ENCODE measurements around the gene SRD5A1. TPM values are rescaled to one million over a fixed set of nuclear protein-coding genes. Genes with fewer than 3 reads are reported as not detected.

The SRD5A1 gene
- total RNA-seq, 3 donors from 2014 or later: 3.6 to 10.6 (median 7.0) TPM

DNA sequence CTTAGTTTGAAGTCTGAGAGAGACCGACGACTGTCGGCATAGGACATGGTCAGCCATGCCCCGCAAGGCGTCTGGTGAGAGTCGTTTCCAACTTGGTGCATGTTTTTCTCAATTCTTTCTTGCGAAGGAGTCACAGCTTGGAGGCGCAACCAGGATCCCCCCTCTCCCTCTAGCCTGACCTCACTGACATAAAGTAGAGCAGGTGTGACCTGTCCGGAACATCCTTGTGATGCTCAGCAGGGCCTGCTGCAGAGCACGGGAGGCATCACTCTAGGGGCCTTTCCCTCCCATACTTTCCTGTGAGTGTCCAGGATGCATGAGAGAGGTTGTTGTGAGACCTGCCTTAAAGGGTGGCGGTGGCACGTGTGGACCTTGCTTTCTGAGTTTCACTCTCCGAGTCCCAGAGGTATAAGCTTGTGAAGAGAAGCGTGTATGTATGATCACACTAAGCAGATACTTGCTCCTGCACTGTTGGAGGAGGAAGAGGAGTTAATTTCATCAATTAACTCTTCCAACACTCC lies 85.0 kb downstream of the SRD5A1 start:
- peaks cover 0 to 24% of the 10 kb centered on the region in 2 donors for H3K4me1 ChIP-seq
- intact Hi-C loops (cut with DNase I; ENCODE audit: low total_unique reads): no loop called here
- no peaks in the 10 kb centered on the region for H3K9me3 ChIP-seq
- no peak overlapping the region for H3K27ac ChIP-seq
- no peaks in the 10 kb centered on the region for H3K27me3 ChIP-seq
- H3K36me3 ChIP-seq: no peaks in the 10 kb centered on the region
- DNase-seq (ENCODE audit: low spot score in 2 of 2): peak in 1 of 2 donors; percentile 7
- no peak for TF ChIP-seq POLR2AphosphoS5 (IDR thresholded peaks at IDR 0.05)
- no peak for TF ChIP-seq POLR2A (IDR thresholded peaks at IDR 0.05)
- peak overlapping the region in 1 of 3 donors; percentile 10 for H3K4me3 ChIP-seq

DNA sequence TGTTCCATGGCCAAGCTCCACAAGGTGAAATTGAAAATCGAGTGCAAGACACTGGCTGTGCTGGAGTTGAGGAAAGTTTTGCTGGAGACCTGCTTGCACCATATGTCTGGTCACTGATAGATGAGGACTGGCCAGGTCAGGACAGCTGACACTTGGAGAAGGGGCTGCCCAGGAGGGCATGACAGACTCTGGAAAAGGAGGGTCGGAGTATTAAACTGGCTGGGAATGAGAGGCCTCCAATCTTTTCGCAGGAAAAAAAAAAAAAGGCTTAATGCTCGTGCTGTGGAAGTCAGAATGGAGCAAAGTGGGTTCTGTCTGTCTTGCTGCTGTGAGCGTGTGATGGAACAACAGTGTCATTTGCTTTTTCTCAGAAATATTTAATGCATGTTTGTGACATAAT lies 85.5 kb downstream of the SRD5A1 start:
- Histone ChIP-seq H3K9me3 (no peaks in the 10 kb centered on the region), H3K36me3 (no peaks in the 10 kb centered on the region), H3K27ac (no peak overlapping the region), H3K27me3 (no peaks in the 10 kb centered on the region), H3K4me3 (no peak overlapping the region), H3K4me1 (peaks cover 0 to 24% of the 10 kb centered on the region in 2 donors)
- TF ChIP-seq POLR2AphosphoS5 (IDR thresholded peaks at IDR 0.05) (no peak), POLR2A (IDR thresholded peaks at IDR 0.05) (no peak)
- TF ChIP-seq, protein P1, sequence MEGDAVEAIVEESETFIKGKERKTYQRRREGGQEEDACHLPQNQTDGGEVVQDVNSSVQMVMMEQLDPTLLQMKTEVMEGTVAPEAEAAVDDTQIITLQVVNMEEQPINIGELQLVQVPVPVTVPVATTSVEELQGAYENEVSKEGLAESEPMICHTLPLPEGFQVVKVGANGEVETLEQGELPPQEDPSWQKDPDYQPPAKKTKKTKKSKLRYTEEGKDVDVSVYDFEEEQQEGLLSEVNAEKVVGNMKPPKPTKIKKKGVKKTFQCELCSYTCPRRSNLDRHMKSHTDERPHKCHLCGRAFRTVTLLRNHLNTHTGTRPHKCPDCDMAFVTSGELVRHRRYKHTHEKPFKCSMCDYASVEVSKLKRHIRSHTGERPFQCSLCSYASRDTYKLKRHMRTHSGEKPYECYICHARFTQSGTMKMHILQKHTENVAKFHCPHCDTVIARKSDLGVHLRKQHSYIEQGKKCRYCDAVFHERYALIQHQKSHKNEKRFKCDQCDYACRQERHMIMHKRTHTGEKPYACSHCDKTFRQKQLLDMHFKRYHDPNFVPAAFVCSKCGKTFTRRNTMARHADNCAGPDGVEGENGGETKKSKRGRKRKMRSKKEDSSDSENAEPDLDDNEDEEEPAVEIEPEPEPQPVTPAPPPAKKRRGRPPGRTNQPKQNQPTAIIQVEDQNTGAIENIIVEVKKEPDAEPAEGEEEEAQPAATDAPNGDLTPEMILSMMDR (IDR thresholded peaks at IDR 0.05): no peak
- intact Hi-C loops (cut with DNase I; ENCODE audit: low total_unique reads): no loop called here
- DNase-seq (ENCODE audit: low spot score in 2 of 2): peak in 1 of 2 donors; percentile 10

DNA sequence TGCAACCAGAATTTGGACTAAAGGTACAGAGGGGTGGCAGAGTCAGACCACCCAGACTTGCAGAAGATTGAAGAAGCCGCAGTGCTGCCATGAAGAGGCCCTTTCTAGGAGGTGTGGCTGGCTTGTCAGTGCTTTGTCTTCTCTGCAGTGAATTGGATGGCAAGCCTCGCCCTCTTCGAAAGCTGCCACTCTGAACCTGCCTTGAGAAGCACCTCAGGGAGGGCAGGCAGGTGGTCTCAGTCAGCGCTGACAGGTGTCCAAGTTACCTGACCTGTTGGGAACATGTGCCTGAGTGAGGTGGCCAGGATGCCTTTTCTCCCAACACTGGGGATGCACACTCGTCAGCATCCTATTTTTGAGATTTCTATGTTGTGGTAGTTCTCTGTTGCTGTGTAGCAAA lies 86.2 kb downstream of the SRD5A1 start:
- Histone ChIP-seq H3K4me3 (no peak overlapping the region), H3K27me3 (no peaks in the 10 kb centered on the region), H3K36me3 (no peaks in the 10 kb centered on the region), H3K9me3 (no peaks in the 10 kb centered on the region), H3K4me1 (peaks cover 0 to 24% of the 10 kb centered on the region in 2 donors), H3K27ac (no peak overlapping the region)
- TF ChIP-seq, protein P1 (IDR thresholded peaks at IDR 0.05): no peak
- TF ChIP-seq POLR2A (IDR thresholded peaks at IDR 0.05) (no peak), POLR2AphosphoS5 (IDR thresholded peaks at IDR 0.05) (no peak)
- DNase-seq (ENCODE audit: low spot score in 2 of 2): peak in 1 of 2 donors; percentile 6
- intact Hi-C loops (cut with DNase I; ENCODE audit: low total_unique reads): no loop called here

DNA sequence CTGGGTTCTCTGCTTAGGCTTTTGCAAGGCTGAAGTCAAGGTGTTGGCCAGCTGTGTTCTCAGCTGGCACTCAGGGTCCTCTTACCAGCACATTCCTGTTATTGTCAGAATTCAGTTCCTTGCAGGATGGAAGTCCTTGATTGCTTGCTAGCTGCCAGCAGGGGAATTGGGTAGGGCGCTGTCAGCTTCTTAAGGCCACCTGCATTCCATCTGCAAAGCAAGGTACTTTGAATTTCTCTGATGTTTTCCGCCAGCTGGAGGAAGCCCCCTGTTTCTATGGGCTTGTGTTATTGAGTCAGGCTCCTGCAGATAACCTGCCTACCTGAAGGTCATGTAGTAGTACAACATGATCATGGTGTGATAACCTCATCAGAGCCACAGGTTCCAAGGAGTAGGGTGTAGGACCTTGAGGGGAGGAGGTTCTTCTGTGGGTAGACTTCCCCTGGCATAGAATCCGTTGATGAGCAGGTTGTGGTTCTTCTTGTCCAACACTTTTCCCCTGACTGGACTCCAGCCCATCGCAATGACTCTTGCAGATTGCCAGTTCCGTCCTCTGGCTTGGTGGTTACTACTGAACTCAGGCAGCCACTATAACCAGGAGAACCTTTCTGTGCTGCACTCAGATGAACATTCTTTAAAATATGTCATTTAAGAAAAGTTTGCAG lies 86.8 kb downstream of the SRD5A1 start:
- no peaks in the 10 kb centered on the region for H3K9me3 ChIP-seq
- intact Hi-C loops (cut with DNase I; ENCODE audit: low total_unique reads): no loop called here
- peaks cover 0 to 22% of the 10 kb centered on the region in 2 donors for H3K4me1 ChIP-seq
- no peaks in the 10 kb centered on the region for H3K36me3 ChIP-seq
- DNase-seq (ENCODE audit: low spot score in 2 of 2): peak in 1 of 2 donors; percentile 3
- no peak overlapping the region for H3K27ac ChIP-seq
- TF ChIP-seq POLR2AphosphoS5 (IDR thresholded peaks at IDR 0.05): no peak
- TF ChIP-seq POLR2A (IDR thresholded peaks at IDR 0.05): no peak
- TF ChIP-seq, protein P1 (IDR thresholded peaks at IDR 0.05): no peak
- no peaks in the 10 kb centered on the region for H3K27me3 ChIP-seq
- H3K4me3 ChIP-seq: no peak overlapping the region

DNA sequence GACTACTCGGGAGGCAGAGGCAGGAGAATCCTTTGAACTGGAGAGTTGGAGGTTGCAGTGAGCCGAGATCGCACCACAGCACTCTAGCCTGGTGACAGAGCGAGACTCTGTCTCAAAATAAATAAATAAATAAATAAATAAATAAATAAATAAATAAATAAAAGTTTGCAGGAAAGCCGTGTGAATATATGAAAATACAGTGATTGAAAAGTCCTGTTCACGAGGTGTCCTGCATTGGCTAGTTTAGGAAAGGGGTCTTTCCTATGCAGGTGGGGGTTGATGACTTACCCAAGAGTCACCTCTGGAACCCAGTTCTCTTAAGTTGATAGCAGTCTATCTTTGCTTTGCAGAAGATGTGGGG lies 87.3 kb downstream of the SRD5A1 start:
- intact Hi-C loops (cut with DNase I; ENCODE audit: low total_unique reads): no loop called here
- DNase-seq (ENCODE audit: low spot score in 2 of 2): no peak
- H3K4me1 ChIP-seq: peaks cover 0 to 18% of the 10 kb centered on the region in 2 donors
- H3K27me3 ChIP-seq: no peaks in the 10 kb centered on the region
- no peak overlapping the region for H3K4me3 ChIP-seq
- no peak for TF ChIP-seq POLR2AphosphoS5 (IDR thresholded peaks at IDR 0.05)
- H3K27ac ChIP-seq: no peak overlapping the region
- no peaks in the 10 kb centered on the region for H3K36me3 ChIP-seq
- no peaks in the 10 kb centered on the region for H3K9me3 ChIP-seq

DNA sequence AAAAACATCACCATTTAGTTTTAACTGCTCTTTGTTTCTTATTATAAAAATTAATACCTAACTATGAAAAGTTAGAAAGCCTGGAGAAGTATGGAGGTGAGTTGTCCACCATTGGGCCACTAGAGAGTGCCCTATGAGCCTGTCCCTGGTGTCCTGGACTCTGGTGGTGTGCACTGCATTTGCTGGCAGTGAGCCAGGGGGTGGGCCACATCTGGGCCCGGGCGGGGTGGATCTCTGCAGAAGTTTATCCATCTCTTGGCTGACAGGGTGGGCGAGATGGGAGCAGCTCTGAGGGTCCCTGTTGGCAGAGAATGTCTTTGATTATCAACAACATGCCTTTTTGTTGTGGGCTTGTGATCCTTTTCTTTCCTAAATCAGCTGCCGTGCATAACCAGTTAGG lies 88.2 kb downstream of the SRD5A1 start:
- intact Hi-C loops (cut with DNase I; ENCODE audit: low total_unique reads): no loop called here
- Histone ChIP-seq H3K36me3 (no peaks in the 10 kb centered on the region), H3K9me3 (no peaks in the 10 kb centered on the region), H3K27me3 (no peaks in the 10 kb centered on the region), H3K4me1 (peaks cover 0 to 10% of the 10 kb centered on the region in 2 donors), H3K4me3 (peak overlapping the region in 2 of 3 donors; percentile 31 to 55), H3K27ac (peak overlapping the region in 1 of 2 donors; percentile 13)
- TF ChIP-seq POLR2AphosphoS5 (IDR thresholded peaks at IDR 0.05): no peak
- TF ChIP-seq, protein P1 (IDR thresholded peaks at IDR 0.05): no peak
- peak in 1 of 2 donors; percentile 45 for DNase-seq (ENCODE audit: low spot score in 2 of 2)
